Stimulated activated CD4-positive, alpha-beta T cell treated with anti-CD3 and anti-CD28 coated beads, Interleukin-4, amount 100 ng/mL, for 4 hours (primary cell): ENCODE data around the gene ZCWPW1.

Source experiments
- DNase-seq, 2 experiments: peaks; one replicate each; pipeline ENCODE4 v3.0.0-alpha.2; 2020

ZCWPW1 gene, protein sequence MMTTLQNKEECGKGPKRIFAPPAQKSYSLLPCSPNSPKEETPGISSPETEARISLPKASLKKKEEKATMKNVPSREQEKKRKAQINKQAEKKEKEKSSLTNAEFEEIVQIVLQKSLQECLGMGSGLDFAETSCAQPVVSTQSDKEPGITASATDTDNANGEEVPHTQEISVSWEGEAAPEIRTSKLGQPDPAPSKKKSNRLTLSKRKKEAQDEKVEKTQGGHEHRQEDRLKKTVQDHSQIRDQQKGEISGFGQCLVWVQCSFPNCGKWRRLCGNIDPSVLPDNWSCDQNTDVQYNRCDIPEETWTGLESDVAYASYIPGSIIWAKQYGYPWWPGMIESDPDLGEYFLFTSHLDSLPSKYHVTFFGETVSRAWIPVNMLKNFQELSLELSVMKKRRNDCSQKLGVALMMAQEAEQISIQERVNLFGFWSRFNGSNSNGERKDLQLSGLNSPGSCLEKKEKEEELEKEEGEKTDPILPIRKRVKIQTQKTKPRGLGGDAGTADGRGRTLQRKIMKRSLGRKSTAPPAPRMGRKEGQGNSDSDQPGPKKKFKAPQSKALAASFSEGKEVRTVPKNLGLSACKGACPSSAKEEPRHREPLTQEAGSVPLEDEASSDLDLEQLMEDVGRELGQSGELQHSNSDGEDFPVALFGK

DNA sequence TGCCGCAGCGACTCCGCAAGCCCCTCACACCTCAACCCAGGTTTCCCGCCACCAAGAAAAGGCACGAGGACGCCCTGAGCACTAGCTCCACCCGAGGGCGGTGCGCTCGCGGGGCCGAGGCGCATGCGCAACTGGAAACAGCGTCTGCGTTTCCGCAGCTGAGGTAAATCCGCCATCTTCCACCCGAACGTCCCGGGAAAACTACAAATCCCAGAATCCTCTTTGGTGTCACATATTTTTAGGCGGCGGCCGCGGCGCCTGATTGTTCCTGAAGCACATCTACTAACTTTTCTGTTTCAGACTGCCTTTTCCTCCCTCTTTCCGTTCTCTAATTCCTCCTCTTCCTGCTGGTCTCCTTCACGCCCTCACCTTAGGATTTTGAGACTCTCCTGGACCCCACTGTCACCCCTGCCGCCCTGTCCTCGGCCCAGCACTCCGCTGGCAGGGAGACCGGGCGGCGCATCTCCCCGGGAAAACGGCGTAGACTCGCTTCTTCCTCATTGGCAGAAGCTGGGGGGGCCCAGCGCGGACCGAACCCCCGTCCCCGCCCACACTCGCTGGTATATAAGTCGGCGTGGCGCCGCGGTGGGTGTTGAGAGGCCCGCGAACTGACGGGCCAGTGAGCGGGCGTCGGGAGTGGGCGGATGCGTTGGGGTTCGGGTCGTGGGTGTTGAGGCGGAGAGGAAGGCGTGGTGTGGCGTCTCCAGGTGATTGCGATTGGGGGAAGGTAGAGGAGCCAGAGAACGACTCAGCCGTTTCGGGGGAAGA is at the start of gene ZCWPW1:
Gene ZCWPW1 (minus strand): TSS at position 505 of the 768 bp plus-strand sequence. CDS start 8,054 bp downstream, outside the sequence.
- DNase-seq = peak; percentile 97

DNA sequence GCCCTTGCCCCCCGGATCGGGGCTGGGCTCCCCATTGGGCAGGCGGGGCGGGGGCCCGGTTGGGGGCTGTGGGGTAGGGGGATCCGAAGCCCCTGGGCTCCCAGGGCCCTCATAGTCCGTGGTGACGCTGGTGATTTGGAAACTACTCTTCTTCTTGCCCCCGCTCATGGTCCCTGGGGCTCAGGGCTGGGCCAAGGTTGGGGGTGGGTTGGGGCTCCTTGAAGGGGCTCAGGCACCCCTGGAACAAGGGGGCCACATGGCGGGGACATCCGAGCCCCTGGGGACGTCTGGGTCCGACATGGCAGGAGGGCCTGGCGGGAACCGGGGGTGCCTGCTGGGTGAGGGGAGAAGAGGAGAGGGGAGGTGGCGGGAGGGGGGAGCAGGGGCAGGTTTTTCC is 49.4 kb upstream of the ZCWPW1 start:
- DNase-seq = no peak

DNA sequence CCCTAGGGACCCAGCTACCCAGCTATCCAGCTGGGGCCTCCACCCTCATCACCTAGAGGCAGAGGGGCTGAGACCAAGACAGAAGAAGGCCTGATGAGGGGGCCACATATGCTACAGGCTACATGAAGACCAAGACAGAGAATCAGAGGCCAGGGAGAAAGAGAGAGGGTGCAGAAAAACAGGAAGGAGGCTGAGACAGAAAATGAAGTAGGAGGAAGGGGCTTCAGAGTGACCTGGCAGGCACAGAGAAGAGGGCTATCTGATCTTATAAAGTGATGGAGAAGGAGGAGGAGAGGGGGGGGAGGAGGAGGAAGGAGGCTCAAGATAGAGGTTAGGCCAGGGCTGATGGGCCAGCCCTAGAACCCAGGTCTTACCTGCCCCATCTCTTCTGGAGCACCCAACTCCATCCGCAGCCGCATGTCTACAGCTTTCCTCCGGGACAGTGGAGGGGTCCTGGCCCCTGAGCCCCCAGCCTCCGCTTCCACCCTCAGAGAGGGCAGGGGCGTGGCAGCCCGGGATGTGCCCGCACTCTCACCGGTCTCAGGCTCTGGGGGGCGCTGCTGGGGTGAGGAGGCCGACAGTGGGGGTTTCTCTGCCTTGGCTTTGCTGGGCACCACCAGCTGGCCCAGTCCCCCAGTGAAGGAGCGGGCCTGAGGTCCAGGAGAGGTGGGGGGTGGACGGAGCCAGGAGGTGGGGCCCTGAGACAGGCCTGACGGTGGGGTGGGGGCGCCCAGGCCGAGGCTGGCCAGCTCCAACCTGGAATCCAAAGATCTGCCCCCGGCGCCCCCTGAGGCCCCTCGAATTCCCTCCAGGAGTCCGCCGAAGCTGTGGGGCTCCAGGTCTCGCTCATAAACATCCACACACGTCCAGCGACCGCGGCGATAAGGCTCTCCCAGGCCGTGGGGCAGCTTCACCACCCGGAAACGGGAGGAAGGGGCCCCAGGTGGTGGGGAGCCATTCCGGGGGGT is 48.7 kb upstream of the ZCWPW1 start:
- DNase-seq = peak in 1 of 2 experiments; percentile 26

DNA sequence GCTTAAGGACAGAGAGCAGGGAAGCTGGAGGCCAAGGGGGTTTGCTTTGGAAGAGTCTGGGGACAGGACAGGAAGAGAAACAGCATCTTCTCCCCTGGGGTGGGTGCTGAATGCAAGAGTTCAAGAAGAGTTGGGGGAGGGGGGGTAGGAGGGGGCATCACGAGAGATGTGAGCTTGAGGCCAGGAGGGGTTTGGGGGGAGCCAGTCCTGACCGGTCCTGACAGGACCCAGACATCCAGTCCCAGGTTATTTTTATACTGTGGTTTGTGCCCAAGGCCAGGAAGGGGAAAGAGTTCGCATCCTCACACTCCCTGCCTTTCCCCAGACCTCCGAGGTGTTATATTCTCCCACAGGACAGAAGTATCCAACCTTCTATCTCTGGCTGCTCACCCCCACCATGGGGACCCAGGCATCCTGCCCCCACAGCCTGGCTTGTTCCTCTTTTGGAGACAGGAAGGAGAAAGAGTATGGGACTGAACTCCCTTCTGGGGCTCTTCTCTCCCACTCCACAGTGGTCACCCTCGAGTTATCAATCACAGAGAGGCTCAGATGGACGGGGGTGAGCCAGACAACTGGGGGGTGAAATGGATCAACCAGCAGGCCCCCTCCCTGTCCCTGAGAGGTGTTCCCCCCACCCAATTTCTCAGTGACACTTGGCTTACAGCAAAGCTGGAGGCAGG is 47.7 kb upstream of the ZCWPW1 start:
- no peak for DNase-seq

DNA sequence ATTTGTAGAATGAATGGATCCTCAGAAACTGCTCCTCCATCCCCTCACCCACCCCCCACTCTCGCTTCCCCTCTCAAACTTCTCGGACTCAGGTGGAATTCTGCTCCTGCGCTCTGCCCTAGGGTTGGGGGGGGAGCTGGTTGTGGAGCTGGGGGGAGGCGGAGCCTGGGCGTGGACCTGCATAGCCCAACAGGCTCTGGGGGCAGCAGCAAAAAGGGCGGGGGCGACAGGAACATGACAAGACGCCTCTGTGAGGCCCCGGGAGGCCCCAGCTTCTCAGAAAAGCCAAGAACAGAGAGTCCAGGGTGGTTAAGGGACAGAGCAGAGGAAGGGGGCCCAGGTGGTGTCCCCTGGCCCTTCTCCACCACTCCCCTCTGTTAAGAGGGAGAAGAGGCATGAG is 47.0 kb upstream of the ZCWPW1 start:
- peak; percentile 24 to 26 for DNase-seq

DNA sequence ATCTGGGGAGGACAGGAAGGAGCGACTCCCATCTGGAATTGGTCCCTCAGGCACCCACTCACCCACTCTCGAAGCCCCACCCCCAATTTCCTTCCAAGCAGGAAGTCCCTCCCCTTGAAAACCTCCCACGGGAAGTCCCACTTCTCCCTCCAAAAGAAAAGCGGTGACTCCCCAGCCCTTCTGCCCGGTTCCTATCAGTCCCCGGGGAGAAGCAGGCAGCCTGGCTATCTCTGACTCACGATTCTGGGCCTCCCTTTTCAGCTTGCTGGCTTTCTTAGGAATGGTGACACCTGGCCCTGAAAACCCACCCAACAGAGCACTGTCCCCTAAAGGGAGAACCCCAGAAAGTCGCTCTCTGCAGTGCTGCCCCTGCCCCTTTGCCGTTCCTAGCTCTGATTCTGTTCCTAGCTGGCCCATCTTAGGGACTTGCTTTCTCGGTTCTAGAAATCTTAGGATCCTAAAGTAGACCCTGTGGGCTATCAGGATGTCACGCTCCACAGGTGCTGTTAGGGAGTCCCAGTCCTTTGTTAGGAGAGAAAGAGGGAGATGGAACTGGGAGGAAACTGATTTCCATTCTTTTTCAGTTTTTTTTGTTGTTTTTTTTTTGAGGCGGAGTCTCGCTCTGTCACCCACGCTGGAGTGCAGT is 44.5 kb upstream of the ZCWPW1 start:
- no peak for DNase-seq

DNA sequence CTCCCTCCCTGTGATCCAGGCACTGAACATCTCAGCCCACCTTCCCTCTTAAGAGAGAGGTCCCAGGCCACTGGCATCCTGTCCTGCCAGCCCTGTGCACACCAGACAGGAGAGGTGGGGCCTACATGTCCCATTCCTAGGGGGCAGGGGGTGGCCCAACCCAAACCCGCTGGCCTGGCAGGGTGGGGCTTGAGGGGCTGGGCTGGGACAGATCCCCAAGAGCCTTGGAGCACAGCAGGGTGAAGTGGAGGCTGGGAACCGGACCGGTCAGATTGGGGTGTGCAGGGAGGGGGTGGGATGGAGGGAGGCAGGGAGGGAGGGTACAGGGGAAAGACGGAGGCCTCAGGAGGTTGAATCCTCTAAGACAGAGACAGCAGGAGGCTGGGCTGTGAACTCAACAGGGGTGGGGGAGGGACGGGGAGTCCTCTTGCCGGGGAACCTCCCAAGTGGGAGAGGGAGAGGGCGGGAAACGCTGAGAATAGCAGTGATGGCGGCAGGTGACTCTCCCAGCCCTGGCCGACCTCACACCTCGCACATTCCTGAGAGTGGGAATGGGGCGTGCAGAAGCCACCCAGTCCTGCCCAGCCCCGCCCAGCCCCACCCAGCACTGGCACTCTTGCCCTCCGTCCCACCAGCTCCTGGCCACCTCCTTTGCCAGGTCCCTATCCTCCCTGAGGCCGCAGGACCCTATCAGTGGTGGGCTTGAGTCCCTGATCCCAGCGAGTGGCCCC is 43.8 kb upstream of the ZCWPW1 start:
- DNase-seq = no peak

DNA sequence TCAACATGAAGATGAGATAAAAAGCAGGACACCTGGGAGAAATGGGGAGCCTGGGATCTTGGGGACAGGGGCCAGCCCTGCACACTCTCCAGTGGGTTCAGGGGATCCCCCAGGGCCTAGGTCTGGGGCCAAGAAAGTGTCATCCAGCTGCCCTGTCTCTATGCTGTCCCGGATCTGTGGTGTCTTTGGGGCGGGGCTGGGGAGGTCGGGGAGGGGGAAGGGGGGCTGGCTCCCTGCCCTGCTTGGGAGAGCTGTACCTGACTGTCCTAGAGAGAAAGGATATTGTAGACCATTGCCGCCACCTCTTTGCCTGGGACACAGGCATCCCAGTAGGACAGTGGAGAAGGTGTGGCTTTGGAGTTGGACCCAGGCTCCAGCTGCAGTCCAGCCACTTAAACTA is 42.5 kb upstream of the ZCWPW1 start:
- DNase-seq = no peak

DNA sequence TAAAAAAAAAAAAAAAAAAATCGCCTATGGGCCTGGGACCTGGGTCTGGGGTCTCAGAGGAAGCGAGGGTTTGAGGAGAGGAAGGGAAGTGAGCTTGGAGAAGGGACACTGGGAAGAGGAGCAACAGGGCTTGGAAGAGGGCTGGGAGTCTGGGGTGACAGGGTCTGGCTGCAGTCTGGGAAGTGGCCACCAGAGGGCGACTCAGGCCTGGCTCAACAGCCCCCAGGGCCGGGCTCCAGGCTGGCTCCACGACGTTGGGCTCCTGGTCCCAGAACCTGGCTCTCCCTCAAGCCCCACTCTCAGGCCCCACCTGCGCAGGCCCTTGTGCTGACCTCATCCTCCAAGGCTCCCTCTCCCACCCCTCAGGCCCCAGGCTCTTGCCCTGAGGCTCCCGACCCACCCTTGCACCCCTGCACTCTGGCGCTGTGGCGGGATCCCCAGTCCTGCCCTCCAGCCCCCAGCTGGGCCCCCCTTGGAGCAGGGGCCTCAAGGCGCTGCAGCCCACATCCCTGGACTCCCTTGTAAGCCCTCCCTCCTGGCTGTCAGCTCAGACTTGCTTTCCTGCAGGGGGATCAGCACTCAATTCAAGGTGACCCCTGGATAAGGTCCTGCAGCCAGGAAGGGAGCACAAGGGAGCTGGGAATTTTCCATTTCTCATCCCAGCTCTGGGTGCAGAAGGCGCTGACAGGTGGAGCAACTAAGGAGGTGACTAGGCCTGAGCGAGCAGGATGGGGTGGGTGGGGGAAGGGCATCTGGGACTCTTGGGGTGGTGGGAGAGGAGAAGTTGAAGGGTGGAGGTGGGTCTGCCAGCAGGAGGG is 40.9 kb upstream of the ZCWPW1 start:
- peak; percentile 70 to 87 for DNase-seq

DNA sequence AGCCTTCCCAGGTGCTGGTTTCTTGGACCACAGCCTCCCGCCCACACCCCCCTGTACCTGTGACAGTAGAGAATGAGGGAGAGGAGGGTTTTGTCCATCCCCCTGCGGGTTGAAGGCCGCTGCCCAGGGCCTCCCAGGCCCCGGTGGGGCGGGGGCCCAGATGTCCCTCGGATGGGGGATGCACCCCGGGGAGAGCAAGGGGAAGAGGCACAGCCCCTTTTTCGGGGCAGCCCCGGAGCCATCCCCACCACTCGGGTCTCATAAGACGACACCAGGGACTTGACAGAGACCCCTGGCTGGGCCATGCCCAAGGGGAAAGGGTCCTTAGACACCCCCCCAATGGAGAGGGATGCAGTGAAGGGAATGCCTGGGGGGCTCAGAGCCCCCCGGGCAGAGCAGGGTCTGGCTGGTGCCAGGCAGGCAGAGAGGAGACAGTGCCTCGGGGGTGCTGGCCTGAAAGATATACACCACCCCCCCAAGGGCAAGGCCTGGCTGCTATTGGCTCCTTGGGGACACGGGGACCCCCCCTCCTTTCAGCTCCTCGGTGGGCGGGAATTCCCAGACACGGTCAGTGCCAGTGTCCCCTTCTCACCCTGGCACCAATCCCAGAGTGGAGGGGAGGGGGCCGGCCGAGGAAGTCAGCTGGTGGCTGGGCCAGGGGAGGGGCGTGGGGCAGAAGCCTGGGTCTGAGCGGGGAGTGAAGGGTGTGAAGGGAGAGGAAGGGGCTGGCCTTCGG is 39.3 kb upstream of the ZCWPW1 start:
- no peak for DNase-seq

DNA sequence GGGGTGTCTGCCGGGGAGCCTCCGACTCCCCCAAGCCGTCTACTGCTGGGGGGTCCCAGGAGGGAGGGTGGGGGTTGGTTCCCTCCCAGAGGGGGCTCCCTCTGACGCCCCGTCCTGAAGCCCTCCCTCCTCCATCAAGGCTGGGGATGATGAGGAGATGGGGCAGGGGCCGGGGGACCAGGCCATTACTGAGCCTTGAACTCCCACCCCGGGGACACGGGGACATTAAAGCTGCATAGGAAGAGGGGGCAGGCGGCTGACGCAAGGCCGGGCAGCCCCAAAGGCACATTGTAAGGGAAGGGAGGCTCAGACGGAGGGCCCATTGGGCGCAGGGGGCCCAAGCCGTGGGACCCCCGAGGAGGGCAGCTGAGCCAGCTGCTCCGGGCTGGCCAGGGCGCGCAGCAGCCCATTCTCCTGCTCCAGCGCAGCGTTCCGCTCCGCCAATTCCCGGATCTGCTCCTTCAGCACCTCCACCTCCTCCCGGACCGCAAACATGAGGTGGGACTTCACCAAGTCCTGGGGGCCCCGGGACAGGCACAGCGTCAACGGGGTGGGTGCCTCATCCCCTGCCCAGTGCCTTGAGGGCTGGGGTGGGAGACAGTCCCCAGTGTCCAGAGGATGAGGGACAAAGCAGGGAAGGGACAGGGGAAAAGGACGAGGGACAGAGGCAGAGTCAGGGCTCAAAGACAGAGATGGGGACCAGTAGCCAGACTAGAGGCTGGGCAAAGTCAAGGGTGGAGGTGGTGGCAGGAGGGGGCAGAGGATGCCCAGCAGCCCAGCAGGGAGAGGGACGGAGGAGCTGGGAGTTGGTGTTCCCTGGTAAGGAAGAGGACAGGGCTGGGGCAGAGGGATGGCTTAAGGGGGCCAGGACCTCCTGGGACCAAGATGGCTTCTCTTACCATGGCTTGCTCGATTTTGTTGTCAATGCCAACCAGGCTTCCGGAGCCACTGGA is 38.4 kb upstream of the ZCWPW1 start:
- no peak for DNase-seq

DNA sequence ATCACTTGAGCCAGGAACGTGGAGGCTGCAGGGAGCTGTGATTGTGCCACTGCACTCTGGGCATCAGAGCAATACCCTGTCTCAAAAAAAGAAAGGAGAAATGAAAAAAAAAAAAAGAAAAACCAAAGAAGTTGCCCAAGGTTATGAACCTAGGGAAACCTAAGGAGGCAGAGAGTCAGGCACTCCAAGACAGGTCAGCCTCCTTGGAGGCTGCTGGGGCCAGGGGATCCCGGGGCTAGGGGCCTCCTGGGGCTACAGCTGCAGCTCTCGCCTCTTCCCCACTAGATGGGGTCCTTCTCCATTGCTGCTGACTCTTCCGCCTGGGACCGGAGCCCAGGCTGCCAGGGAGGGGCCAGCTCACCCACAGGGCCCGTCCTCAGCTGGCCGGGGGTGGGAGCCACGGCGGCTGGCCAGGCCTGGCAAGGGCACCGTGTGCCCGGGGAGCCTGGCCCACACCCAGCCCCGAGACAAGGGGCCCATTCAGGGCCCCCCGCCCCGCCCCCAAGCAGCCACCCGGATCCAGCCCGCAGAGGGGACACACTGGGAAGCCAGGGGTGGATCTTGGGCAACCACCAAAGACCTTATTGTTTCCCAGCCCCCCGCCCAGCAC is 37.3 kb upstream of the ZCWPW1 start:
- DNase-seq = no peak

DNA sequence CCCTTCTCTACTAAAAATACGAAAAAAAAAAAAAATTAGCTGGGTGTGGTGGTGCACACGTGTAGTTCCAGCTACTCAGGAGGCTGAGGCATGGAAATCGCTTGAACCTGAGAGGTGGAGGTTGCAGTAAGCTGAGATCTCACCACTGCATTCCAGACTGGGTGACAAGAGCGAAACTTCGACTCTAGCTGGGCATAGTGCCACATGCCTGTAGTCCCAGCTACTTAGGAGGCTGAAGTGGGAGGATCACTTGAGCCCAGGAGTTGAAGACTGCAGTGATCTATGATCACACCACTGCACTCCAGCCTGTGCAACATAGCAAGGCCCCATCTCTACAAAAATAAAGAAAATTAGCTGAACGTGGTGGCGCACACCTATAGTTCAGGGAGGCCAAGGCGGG is 36.8 kb upstream of the ZCWPW1 start:
- no peak for DNase-seq

DNA sequence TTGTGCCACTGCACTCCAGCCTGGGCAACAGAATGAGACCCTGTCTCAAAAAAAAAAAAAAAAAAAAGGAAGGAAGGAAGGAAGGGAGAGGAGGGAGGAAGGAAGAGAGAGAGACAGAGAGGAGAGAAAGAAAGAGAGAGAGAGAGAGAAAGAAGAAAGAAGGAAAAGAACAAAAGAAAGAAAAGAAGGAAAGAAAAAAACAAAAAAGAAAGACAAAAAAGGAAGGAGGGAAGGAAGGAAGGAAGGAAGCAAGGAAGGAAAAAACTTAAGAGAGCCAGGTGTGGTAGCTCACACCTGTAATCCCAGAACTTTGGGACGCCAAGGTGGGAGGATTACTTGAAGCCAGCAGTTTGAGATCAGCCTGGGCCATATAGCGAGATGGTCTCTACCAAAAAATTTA is 36.3 kb upstream of the ZCWPW1 start:
- DNase-seq = no peak

DNA sequence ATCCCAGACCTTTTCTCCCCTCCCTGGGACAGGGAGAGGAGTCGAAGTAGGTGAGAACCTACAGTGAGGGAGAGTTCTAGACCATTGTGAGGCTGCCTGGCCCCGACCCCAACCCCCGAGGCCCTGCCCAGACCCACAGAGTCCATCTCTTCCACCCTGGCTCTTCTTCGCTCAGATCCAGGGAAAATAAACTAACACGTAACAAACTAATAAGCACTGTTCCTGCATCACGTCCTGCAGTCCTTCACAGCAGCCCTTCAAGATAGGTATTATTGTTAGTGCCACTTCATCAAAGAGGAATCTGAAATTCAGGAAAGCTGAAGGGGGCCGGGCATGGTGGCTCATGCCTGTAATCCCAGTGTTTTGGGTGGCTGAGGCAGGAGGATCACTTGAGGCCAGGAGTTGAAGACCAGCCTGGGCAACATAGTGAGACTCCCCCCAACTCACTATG is 35.7 kb upstream of the ZCWPW1 start, which contains the start of gene SPACDR:
Gene SPACDR (minus strand): TSS at position 51 of the 451 bp plus-strand sequence. CDS start 235 bp downstream, outside the sequence.
- DNase-seq = no peak

DNA sequence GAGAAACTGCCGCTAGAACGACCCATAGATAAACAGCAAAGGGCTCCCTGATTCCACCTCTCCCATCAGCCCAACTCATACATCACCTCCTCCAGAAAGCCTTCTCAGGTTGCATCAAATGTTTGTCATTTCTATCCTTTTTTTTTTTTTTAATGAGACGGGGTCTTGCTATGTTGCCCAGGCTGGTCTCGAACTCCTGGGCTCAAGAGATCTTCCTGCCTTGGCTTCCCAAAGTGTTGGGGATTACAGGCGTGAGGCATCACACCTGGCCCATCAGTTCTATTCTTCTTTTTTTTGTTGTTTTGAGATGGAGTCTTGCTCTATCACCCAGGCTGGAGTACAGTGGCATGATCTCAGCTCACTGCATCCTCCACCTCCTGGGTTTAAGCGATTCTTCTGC is 28.5 kb upstream of the ZCWPW1 start:
- no peak for DNase-seq

DNA sequence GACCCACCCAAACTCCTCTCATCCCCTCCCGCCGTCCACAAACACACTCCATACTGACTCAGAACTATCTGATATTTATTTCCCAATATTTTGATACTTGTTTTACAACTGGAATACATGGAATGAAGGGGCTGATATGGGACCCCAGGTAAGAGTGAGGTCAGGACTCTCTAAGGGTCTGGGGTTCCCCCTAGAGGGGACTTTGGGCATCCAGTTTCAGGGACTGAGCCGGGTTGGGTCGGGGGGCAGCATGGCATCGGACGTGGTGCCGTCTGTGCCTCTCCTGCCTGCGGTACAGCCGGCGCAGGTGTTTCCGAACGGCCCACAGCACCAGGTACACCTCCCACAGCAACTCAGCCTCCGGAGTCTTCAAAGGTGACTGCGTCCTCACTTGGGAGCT is 28.1 kb upstream of the ZCWPW1 start:
- DNase-seq = no peak
